ENCODE results near the gene MCC. TPM values are rescaled to one million over a fixed set of nuclear protein-coding genes. Genes with fewer than 3 reads are reported as not detected.

The MCC gene
- total RNA-seq, 1 donor from 2014 or later: 15.1 TPM

- Histone ChIP-seq H3K4me1 (ENCODE audit: control insufficient read depth in 3 of 3, insufficient read depth in 3 of 3, low read length in 3 of 3) (peaks cover under 1 to 12% (median 5%) of the 10 kb centered on the region in 3 donors), H3K27ac (ENCODE audit: low read depth, low read length) (no peak overlapping the region), H3K27me3 (ENCODE audit: control insufficient read depth in 3 of 3, insufficient read depth in 3 of 3, low read length in 3 of 3) (no peaks in the 10 kb centered on the region), H3K4me3 (ENCODE audit: low read length in 3 of 3) (no peak overlapping the region), H3K9ac (ENCODE audit: low read depth in 1 of 3, low read length in 3 of 3) (no peak overlapping the region), H3K36me3 (ENCODE audit: control insufficient read depth in 3 of 3, insufficient read depth in 3 of 3, low read length in 3 of 3) (no peaks in the 10 kb centered on the region), H3K9me3 (ENCODE audit: control insufficient read depth in 3 of 3, low read length in 3 of 3) (no peaks in the 10 kb centered on the region)
These were observed 364.0 kb downstream of the MCC start for GRCh38 chr5:113124265-113124664.

GRCh38 chr5:113123618-113124017, 364.6 kb downstream of the MCC start:
- Histone ChIP-seq H3K27ac (ENCODE audit: low read depth, low read length) (no peak overlapping the region), H3K4me3 (ENCODE audit: low read length in 3 of 3) (no peak overlapping the region), H3K36me3 (ENCODE audit: control insufficient read depth in 3 of 3, insufficient read depth in 3 of 3, low read length in 3 of 3) (no peaks in the 10 kb centered on the region), H3K9ac (ENCODE audit: low read depth in 1 of 3, low read length in 3 of 3) (no peak overlapping the region), H3K4me1 (ENCODE audit: control insufficient read depth in 3 of 3, insufficient read depth in 3 of 3, low read length in 3 of 3) (peaks cover 7 to 18% (median 11%) of the 10 kb centered on the region in 3 donors), H3K9me3 (ENCODE audit: control insufficient read depth in 3 of 3, low read length in 3 of 3) (no peaks in the 10 kb centered on the region), H3K27me3 (ENCODE audit: control insufficient read depth in 3 of 3, insufficient read depth in 3 of 3, low read length in 3 of 3) (no peaks in the 10 kb centered on the region)

DNA sequence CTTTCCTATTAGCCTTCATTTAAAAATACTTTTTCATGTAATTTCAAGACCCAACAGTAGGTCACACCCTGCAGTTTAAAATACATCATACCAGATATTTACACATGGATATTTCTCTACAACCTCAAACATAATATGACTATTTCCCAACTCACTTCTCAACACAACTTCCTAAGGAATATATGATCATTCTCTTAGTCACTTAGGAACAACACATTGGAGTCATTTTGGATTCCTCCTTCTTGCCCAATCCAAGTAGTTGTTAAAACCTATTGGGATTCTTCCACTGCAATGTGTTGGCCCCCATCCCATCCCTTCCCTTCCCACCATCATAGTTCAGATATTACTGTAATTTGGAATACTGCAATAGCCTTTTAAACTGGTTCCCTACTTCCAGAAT, 366.2 kb downstream of the MCC start:
- peak overlapping the region; percentile 33 for H3K27ac ChIP-seq (ENCODE audit: low read depth, low read length)
- no peaks in the 10 kb centered on the region for H3K9me3 ChIP-seq (ENCODE audit: control insufficient read depth in 3 of 3, low read length in 3 of 3)
- no peaks in the 10 kb centered on the region for H3K36me3 ChIP-seq (ENCODE audit: control insufficient read depth in 3 of 3, insufficient read depth in 3 of 3, low read length in 3 of 3)
- H3K4me3 ChIP-seq (ENCODE audit: low read length in 3 of 3): no peak overlapping the region
- no peaks in the 10 kb centered on the region for H3K27me3 ChIP-seq (ENCODE audit: control insufficient read depth in 3 of 3, insufficient read depth in 3 of 3, low read length in 3 of 3)
- no peak overlapping the region for H3K9ac ChIP-seq (ENCODE audit: low read depth in 1 of 3, low read length in 3 of 3)
- H3K4me1 ChIP-seq (ENCODE audit: control insufficient read depth in 3 of 3, insufficient read depth in 3 of 3, low read length in 3 of 3): peaks cover 9 to 28% (median 12%) of the 10 kb centered on the region in 3 donors

- Histone ChIP-seq H3K4me1 (ENCODE audit: control insufficient read depth in 3 of 3, insufficient read depth in 3 of 3, low read length in 3 of 3) (peaks cover 9 to 28% (median 12%) of the 10 kb centered on the region in 3 donors), H3K4me3 (ENCODE audit: low read length in 3 of 3) (no peak overlapping the region), H3K27me3 (ENCODE audit: control insufficient read depth in 3 of 3, insufficient read depth in 3 of 3, low read length in 3 of 3) (no peaks in the 10 kb centered on the region), H3K27ac (ENCODE audit: low read depth, low read length) (peak overlapping the region; percentile 9), H3K9ac (ENCODE audit: low read depth in 1 of 3, low read length in 3 of 3) (no peak overlapping the region), H3K9me3 (ENCODE audit: control insufficient read depth in 3 of 3, low read length in 3 of 3) (no peaks in the 10 kb centered on the region), H3K36me3 (ENCODE audit: control insufficient read depth in 3 of 3, insufficient read depth in 3 of 3, low read length in 3 of 3) (no peaks in the 10 kb centered on the region)
These were observed 368.9 kb downstream of the MCC start for GRCh38 chr5:113119246-113119924.

GRCh38 chr5:113118765-113119164, 369.5 kb downstream of the MCC start:
- H3K27me3 ChIP-seq (ENCODE audit: control insufficient read depth in 3 of 3, insufficient read depth in 3 of 3, low read length in 3 of 3): no peaks in the 10 kb centered on the region
- H3K4me3 ChIP-seq (ENCODE audit: low read length in 3 of 3): no peak overlapping the region
- H3K4me1 ChIP-seq (ENCODE audit: control insufficient read depth in 3 of 3, insufficient read depth in 3 of 3, low read length in 3 of 3): peaks cover 9 to 28% (median 12%) of the 10 kb centered on the region in 3 donors
- no peaks in the 10 kb centered on the region for H3K9me3 ChIP-seq (ENCODE audit: control insufficient read depth in 3 of 3, low read length in 3 of 3)
- H3K9ac ChIP-seq (ENCODE audit: low read depth in 1 of 3, low read length in 3 of 3): no peak overlapping the region
- no peak overlapping the region for H3K27ac ChIP-seq (ENCODE audit: low read depth, low read length)
- no peaks in the 10 kb centered on the region for H3K36me3 ChIP-seq (ENCODE audit: control insufficient read depth in 3 of 3, insufficient read depth in 3 of 3, low read length in 3 of 3)

GRCh38 chr5:113118298-113118697, 370.0 kb downstream of the MCC start:
- Histone ChIP-seq H3K9ac (ENCODE audit: low read depth in 1 of 3, low read length in 3 of 3) (no peak overlapping the region), H3K27ac (ENCODE audit: low read depth, low read length) (no peak overlapping the region), H3K9me3 (ENCODE audit: control insufficient read depth in 3 of 3, low read length in 3 of 3) (no peaks in the 10 kb centered on the region), H3K4me3 (ENCODE audit: low read length in 3 of 3) (no peak overlapping the region), H3K36me3 (ENCODE audit: control insufficient read depth in 3 of 3, insufficient read depth in 3 of 3, low read length in 3 of 3) (no peaks in the 10 kb centered on the region), H3K27me3 (ENCODE audit: control insufficient read depth in 3 of 3, insufficient read depth in 3 of 3, low read length in 3 of 3) (no peaks in the 10 kb centered on the region), H3K4me1 (ENCODE audit: control insufficient read depth in 3 of 3, insufficient read depth in 3 of 3, low read length in 3 of 3) (peaks cover 9 to 26% (median 12%) of the 10 kb centered on the region in 3 donors)

DNA sequence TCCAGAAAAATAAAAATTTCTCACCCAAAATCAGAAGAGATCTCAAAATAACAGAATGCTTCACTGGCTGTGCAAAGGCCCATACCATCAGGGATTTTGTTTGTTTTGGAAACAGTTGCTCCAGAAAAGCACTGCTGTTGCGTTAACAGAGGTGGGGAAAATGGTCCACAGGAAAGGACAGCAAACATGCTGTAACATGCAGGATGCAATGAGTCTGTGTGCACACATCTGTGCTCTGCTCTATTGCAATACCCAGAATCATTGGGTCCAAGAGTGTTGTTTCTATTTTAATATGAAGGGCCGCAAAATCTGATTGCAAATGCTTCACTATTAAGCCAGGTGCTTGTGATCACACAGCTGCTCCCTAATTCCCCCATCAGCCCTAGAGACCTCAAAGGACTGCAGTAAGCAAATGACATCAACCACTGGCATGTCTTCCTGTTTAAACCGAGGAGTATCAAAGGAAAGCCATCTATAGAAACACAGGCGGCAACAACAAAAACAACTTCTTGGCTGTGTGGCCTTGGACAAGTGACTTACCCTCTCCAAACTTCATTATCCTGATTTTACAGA, 370.6 kb downstream of the MCC start:
- peaks cover 9 to 23% (median 12%) of the 10 kb centered on the region in 3 donors for H3K4me1 ChIP-seq (ENCODE audit: control insufficient read depth in 3 of 3, insufficient read depth in 3 of 3, low read length in 3 of 3)
- no peaks in the 10 kb centered on the region for H3K36me3 ChIP-seq (ENCODE audit: control insufficient read depth in 3 of 3, insufficient read depth in 3 of 3, low read length in 3 of 3)
- H3K9ac ChIP-seq (ENCODE audit: low read depth in 1 of 3, low read length in 3 of 3): no peak overlapping the region
- H3K27me3 ChIP-seq (ENCODE audit: control insufficient read depth in 3 of 3, insufficient read depth in 3 of 3, low read length in 3 of 3): no peaks in the 10 kb centered on the region
- H3K9me3 ChIP-seq (ENCODE audit: control insufficient read depth in 3 of 3, low read length in 3 of 3): no peaks in the 10 kb centered on the region
- no peak overlapping the region for H3K4me3 ChIP-seq (ENCODE audit: low read length in 3 of 3)
- H3K27ac ChIP-seq (ENCODE audit: low read depth, low read length): no peak overlapping the region

GRCh38 chr5:113115956-113116355, 372.3 kb downstream of the MCC start:
- no peaks in the 10 kb centered on the region for H3K36me3 ChIP-seq (ENCODE audit: control insufficient read depth in 3 of 3, insufficient read depth in 3 of 3, low read length in 3 of 3)
- no peaks in the 10 kb centered on the region for H3K27me3 ChIP-seq (ENCODE audit: control insufficient read depth in 3 of 3, insufficient read depth in 3 of 3, low read length in 3 of 3)
- peaks cover 9 to 23% (median 12%) of the 10 kb centered on the region in 3 donors for H3K4me1 ChIP-seq (ENCODE audit: control insufficient read depth in 3 of 3, insufficient read depth in 3 of 3, low read length in 3 of 3)
- no peak overlapping the region for H3K9ac ChIP-seq (ENCODE audit: low read depth in 1 of 3, low read length in 3 of 3)
- H3K9me3 ChIP-seq (ENCODE audit: control insufficient read depth in 3 of 3, low read length in 3 of 3): no peaks in the 10 kb centered on the region
- no peak overlapping the region for H3K4me3 ChIP-seq (ENCODE audit: low read length in 3 of 3)
- no peak overlapping the region for H3K27ac ChIP-seq (ENCODE audit: low read depth, low read length)

- H3K4me1 ChIP-seq (ENCODE audit: control insufficient read depth in 3 of 3, insufficient read depth in 3 of 3, low read length in 3 of 3): peaks cover 9 to 23% (median 12%) of the 10 kb centered on the region in 3 donors
- no peak overlapping the region for H3K9ac ChIP-seq (ENCODE audit: low read depth in 1 of 3, low read length in 3 of 3)
These were observed 373.2 kb downstream of the MCC start for GRCh38 chr5:113115061-113115460.

DNA sequence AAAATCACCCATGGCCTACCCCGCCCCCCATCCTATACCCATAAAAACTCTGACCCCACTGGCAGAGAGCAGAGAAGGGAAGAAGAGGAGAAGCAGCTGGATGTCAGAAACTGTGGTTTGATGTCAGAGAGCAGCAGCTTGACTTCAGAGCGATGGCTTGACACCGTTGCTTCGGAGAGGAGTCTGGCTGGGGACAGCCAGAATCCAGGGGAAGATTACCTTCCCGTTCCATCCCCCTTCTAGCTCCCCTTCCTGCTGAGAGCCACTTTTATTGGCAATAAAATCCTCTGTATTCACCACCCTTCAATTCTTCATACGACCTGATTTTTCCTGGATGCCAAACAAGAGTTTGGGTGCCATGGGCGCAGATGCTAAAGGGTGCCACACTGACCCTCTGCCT, 373.7 kb downstream of the MCC start:
- no peak overlapping the region for H3K4me3 ChIP-seq (ENCODE audit: low read length in 3 of 3)
- H3K9ac ChIP-seq (ENCODE audit: low read depth in 1 of 3, low read length in 3 of 3): no peak overlapping the region
- H3K4me1 ChIP-seq (ENCODE audit: control insufficient read depth in 3 of 3, insufficient read depth in 3 of 3, low read length in 3 of 3): peaks cover 9 to 18% (median 10%) of the 10 kb centered on the region in 3 donors
- H3K27ac ChIP-seq (ENCODE audit: low read depth, low read length): no peak overlapping the region
- H3K36me3 ChIP-seq (ENCODE audit: control insufficient read depth in 3 of 3, insufficient read depth in 3 of 3, low read length in 3 of 3): no peaks in the 10 kb centered on the region
- H3K27me3 ChIP-seq (ENCODE audit: control insufficient read depth in 3 of 3, insufficient read depth in 3 of 3, low read length in 3 of 3): no peaks in the 10 kb centered on the region
- no peaks in the 10 kb centered on the region for H3K9me3 ChIP-seq (ENCODE audit: control insufficient read depth in 3 of 3, low read length in 3 of 3)

More at GRCh38 chr5:113115061-113115460, 373.2 kb downstream of the MCC start:
- H3K9me3 ChIP-seq (ENCODE audit: control insufficient read depth in 3 of 3, low read length in 3 of 3): no peaks in the 10 kb centered on the region
- no peak overlapping the region for H3K27ac ChIP-seq (ENCODE audit: low read depth, low read length)
- no peaks in the 10 kb centered on the region for H3K36me3 ChIP-seq (ENCODE audit: control insufficient read depth in 3 of 3, insufficient read depth in 3 of 3, low read length in 3 of 3)
- H3K4me3 ChIP-seq (ENCODE audit: low read length in 3 of 3): no peak overlapping the region
- no peaks in the 10 kb centered on the region for H3K27me3 ChIP-seq (ENCODE audit: control insufficient read depth in 3 of 3, insufficient read depth in 3 of 3, low read length in 3 of 3)
